HCT116 (cell line): Measurements from ENCODE around the gene UTP11.

Experiments
- CTCF ChIP-seq, 3 experiments: fragments of 200-600 bp in 1 of 3; sonication (generic) in 1 of 3; IDR thresholded peaks in 2 of 3; conservative IDR thresholded peaks in 1 of 3; 2 replicates each; pipeline ENCODE4 v1.5.1; 2012 to 2017; ENCODE audit warnings: low read depth in 2 of 3, low read length in 2 of 3, antibody characterized with exemption in 1 of 3, borderline replicate concordance in 1 of 3, control low read depth in 1 of 3, mild to moderate bottlenecking in 1 of 3, mixed read lengths in 1 of 3, mixed run types in 1 of 3, moderate library complexity in 1 of 3; ENCODE audit not compliant: insufficient read depth in 1 of 3
- POLR2A ChIP-seq: IDR thresholded peaks from 2 replicates; pipeline ENCODE4 v1.7.0; 2011; ENCODE audit warnings: borderline replicate concordance; ENCODE audit not compliant: insufficient read depth, insufficient read length; ENCODE audit errors: extremely low read depth
- YY1 ChIP-seq: IDR thresholded peaks from 2 replicates; pipeline ENCODE4 v1.6.1; 2011; ENCODE audit warnings: low read length, low read depth, moderate library complexity, mild to moderate bottlenecking; ENCODE audit not compliant: insufficient replicate concordance; ENCODE audit errors: extremely low read depth

GRCh38 chr1:37983546-37983945, 29.0 kb upstream of the UTP11 start:
- TF ChIP-seq POLR2A (no peak), CTCF (IDR thresholded peaks at IDR 0.05 in 2 of 3, conservative IDR thresholded peaks at IDR 0.05 in 1 of 3; ENCODE audit: borderline replicate concordance in 1 of 3, insufficient read depth in 1 of 3, low read depth in 2 of 3, low read length in 2 of 3) (no peak), YY1 (no peak)
